Activated CD4-positive, CD25-positive, alpha-beta regulatory T cell treated with anti-CD3 and anti-CD28 coated beads, Interleukin-2, amount 50 U/mL, for 72 hours (primary cell): ENCODE results near the gene CD44.

ENCODE experiments used
- DNase-seq: peaks from one replicate; pipeline ENCODE4 v3.0.0; 2021

The CD44 gene

DNA sequence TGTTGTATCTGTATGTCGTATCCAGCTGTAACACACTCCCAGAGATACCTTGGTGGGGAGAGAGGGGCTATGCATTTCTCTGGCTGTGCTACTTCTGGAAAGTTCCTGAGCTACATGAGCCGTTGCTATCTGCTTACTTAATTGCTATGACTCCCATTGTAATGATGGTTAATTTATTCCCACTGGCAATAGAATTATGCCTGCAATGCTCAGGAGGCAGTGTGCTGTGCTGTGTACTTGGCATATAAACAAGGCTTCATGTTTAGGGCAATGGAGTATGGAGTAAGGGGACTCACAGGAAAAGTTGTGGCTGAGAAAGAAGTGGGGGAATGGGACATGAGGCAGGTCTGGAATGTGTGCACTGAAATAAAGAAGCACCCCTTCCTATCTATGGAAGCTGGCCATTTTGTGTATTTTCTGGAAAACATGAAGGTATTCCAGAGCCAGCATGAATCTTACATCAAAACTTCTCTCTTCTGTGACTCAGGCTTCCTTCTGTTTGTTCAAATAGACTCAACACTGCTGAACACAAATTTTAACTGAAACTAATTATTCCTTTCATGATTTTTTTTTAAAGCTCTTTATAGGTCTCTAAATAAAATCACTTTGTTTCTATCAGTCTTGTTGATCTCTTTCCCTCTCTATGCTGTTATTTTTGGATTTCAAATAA is 40.6 kb downstream of the CD44 start:
- DNase-seq, result no peak

- no peak for DNase-seq
Observed at GRCh38 chr11:35180317-35181233, 41.6 kb downstream of the CD44 start.

DNA sequence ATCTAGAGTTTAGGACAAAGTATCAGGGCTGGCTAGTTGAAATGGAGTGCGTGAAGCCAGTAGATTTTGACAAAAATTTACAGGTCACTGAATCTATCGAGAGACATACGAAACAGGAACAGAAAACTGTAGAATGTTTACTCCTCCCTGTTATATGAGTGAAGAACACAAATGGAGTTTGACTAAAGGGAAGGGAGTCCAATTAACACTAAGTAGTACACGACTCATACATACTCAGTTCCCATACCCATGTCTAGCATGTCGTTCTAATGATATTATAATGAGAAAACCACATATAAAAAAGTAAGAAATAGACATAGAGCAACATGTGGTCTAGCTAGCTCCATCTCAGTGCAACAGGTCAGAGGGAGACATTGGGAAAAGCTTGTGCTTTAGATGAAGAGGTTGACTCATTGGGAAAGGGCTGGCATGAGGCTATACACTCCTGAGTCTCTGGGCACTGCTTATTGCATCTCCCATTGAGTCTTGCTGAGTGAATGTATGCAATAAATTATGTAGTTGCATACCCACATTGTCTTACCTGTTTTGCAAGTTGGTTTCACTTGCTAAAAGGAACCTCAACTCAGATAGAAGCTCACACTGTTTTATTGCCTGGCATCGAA is 43.5 kb downstream of the CD44 start:
- DNase-seq, result no peak

GRCh38 chr11:35183326-35183925 is 44.5 kb downstream of the CD44 start:
- DNase-seq, result no peak

- no peak for DNase-seq
Observed at GRCh38 chr11:35185696-35186095, 46.7 kb downstream of the CD44 start.

DNA sequence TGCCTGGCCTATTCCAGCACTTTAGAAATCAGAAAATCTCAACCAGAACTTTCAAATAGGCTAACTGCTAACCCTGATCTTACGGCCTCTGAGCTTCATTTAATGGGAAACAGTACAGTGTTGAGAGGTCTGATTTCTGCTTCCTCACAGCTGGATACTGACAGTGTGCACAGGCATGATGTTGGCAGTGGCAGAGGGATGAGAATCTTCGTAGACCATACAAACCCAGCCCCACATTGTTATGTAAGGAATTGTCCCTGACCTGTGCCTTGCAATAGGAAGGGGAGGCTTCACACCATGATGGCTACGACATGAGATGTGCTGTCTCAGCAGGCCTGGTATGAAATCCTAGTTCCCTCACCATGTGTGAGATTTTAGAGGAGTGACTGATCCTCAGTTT is 49.0 kb downstream of the CD44 start:
- DNase-seq, result no peak

DNA sequence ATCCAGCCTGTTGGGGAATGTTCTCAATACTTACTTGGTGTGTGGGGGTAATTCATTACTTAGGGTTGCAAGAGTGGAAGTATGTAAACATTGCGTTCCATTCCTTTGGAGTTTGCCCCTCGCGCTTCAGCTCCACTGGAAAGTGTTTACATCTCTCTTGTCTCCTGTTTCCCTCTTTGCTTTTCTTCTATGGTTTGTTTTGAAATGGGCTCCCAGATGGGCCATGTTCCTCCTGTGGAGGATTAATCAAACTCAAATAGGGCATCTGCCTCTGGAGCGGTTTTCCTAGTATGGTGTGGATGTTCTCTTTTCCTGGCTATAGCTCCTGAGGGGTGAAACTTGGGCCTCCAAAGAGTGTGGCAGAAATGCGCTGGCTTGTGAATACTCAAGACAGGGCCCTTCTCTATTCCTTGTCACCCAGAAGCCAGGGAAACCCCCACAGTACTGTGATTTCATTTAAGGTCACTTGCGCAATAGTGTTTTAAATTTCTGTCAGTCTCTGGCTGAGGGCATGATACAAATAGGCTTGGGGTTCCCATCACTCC is 51.9 kb downstream of the CD44 start:
- DNase-seq, result no peak

GRCh38 chr11:35192347-35192746 is 53.4 kb downstream of the CD44 start:
- no peak for DNase-seq

DNA sequence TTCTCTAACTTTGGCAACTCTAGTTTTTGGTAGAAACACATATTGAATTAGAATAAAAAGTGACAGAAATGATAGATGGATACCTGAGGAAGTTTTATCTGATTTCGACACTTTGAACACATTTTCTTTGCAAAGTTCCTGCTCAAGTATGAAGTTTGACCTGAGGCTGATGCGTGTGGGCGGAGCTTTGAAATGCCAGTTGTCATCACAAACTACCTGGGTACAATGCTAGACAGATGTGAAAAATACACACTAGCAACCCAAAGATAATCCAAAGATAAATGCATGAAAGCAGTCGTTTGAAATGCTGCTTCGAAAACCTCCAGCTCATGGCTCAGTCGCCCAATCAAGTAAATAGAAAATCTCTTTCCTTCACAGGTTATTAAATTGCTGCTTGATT is 54.8 kb downstream of the CD44 start:
- DNase-seq, result no peak

DNA sequence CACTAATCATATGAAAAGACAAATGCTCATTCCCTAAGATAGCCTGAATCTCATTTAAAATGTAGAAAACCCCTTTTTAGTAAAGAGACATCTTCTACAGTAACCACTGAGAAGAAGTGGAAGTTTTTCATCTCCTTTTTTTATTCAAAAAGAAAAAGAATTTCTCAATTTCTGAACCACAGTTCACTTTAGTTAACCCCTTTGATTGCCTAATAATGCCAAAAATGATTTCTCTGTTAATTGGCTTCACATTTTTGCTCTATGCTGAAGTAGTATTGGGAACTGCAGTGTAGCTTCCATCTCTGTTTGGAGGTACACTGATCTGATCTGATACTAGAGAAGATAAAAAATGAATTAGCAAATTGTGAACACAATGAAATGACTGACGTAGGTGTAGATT is 58.3 kb downstream of the CD44 start:
- no peak for DNase-seq

GRCh38 chr11:35200811-35201341 is 61.9 kb downstream of the CD44 start:
- no peak for DNase-seq

DNA sequence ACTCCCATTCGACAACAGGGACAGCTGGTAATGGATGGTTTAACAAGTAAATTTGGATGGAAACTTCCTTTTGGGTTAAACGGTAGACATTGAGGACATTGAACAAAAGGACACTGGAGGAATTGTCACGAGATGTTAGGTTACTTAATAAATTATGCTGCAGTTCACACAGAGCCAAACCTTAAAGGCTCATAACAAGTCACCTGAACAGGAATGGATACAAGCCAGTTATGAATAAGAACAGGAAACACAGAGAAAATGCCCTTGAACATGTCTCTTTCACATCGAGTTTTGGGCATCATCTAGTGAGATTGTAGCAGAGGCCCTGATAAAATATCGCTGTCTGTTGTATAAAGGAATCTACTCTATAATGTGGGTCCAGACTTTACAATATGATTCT is 65.6 kb downstream of the CD44 start:
- no peak for DNase-seq

- no peak for DNase-seq
Observed at GRCh38 chr11:35206616-35207015, 67.6 kb downstream of the CD44 start.

GRCh38 chr11:35207471-35208403 is 68.8 kb downstream of the CD44 start:
- DNase-seq, result no peak

DNA sequence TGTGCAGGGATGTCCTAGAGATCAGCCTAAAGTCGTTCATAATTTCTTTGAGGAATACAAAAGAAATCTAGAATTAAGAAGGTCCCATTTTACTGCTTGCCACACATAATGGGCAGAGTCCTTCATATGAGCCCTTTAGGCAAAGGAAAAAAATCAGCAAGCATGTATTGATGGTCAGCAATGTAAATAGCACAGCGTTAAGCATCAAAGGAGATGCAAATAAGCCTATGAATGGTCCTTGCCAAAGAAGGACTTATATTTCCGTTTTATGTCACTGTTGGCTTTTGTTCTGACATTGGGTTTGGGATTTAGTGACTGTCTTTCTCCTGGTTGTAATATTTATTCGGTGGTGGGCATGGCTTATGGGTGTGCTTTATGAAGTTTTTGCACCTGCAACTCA is 69.8 kb downstream of the CD44 start:
- no peak for DNase-seq

GRCh38 chr11:35210876-35211546 is 72.0 kb downstream of the CD44 start:
- DNase-seq, result no peak

DNA sequence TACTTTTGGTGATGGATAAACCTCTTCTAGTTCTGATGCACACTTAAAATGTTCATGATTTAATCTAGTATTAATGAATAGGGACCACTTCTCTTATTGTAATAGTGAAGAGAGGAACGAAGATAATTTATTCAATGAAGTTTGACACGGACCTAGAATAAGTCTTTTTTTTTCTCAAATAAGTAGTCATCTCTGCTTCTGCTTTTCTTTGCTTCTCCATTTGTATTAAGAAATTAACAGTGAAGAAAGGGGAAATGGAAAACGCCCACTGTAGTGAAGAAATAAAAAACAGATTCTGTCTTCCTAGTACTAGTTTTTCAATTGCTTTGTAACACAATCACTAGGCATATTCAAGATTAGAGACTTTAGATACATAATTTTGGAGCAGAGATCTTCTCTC is 73.0 kb downstream of the CD44 start:
- DNase-seq, result no peak

DNA sequence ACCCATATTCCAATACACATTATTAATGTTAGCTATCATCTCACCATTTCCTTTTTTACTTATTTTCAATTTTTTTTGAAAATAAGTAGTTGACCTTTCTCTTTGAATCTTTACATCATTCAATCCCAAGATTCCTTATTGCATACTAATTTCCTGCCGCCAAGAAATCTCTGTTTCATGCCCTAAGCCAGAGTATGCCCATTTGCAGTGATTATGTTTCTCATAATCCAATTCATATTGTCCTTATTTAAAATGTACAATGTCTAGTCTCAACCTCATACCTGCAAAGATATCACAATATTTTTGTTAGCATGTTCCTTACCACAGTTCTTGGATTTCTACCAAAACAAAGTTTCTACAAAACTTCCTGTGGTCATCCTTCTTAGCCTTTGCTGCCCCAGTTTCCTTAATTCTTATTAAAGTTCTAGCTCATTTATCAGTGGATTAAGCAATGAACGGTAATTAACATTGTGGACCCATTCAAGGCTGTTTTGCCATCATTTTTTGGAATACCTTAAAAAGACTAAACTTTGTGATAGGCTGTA is 75.3 kb downstream of the CD44 start:
- DNase-seq, result no peak

- no peak for DNase-seq
Observed at GRCh38 chr11:35214792-35215193, 75.8 kb downstream of the CD44 start.

DNA sequence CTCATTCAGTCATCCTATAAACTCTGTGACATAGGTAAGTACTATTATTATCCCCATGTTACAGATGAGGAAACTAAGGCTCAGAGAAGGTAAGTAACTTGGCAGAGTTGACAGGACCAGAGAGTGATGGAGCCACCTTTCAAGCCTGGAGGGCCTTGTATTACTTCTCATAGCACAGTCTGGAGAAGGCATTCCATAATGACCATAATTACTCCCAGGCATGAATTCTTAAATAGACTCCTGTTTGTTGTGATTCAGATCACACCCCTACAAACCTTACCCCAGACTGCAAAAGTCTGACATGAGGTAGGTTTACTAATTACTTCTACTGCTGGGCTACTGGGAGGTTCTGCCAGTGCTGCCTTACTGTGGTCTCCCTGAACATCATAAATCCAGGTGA is 77.0 kb downstream of the CD44 start:
- DNase-seq, result no peak
